Measurements from ENCODE around the gene YBEY.

DNA sequence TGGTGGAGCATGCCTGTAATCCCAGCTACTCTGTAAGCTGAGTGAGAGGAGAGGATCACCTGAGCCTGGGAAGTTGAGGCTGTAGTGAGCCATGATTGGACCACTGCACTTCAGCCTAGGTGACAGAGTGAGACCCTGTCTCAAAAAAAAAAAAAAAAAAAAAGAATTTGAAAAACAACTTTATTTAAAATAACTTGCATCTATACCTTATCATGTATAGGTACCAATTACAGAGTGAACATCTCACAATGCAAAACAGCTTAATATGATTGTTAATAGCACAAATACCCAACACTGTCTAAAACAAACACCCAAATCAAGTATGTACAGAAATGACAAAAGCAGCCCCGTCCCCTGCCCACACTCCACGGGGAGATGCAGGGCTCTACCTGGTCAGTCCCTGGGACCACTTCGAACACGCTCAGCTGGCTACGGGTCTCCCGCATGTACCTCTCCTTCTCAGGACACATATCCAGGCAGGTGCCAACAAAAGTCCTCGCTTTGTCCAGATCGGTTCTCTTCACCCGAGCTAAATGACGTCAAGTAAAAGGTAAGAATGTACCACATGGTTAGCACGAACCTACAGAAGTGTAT lies 11.2 kb upstream of the YBEY start:
- TF ChIP-seq, protein P1, sequence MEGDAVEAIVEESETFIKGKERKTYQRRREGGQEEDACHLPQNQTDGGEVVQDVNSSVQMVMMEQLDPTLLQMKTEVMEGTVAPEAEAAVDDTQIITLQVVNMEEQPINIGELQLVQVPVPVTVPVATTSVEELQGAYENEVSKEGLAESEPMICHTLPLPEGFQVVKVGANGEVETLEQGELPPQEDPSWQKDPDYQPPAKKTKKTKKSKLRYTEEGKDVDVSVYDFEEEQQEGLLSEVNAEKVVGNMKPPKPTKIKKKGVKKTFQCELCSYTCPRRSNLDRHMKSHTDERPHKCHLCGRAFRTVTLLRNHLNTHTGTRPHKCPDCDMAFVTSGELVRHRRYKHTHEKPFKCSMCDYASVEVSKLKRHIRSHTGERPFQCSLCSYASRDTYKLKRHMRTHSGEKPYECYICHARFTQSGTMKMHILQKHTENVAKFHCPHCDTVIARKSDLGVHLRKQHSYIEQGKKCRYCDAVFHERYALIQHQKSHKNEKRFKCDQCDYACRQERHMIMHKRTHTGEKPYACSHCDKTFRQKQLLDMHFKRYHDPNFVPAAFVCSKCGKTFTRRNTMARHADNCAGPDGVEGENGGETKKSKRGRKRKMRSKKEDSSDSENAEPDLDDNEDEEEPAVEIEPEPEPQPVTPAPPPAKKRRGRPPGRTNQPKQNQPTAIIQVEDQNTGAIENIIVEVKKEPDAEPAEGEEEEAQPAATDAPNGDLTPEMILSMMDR (IDR thresholded peaks at IDR 0.05), result no peak
- TF ChIP-seq POLR2A (IDR thresholded peaks at IDR 0.05), result no peak

All from esophagus squamous epithelium (tissue), 4 donors.